ENCODE measurements around the gene KRTAP5-3.

Gene KRTAP5-3

GRCh38 chr11:1652771-1653540 lies 44.7 kb upstream of the KRTAP5-3 start:
- DNase-seq (ENCODE audit: low read depth) = no peak
- TF ChIP-seq CTCF (IDR thresholded peaks at IDR 0.05; ENCODE audit: low read depth, low read length, missing control alignments) = peak; percentile 94
- in situ Hi-C loops (cut with HindIII; ENCODE audit: low sequenced_read_pairs) = no loop called here

GRCh38 chr11:1652442-1652770 lies 44.1 kb upstream of the KRTAP5-3 start:
- in situ Hi-C loops (cut with HindIII; ENCODE audit: low sequenced_read_pairs) = no loop called here

More at GRCh38 chr11:1652771-1653540, 44.7 kb upstream of the KRTAP5-3 start:
- no peak overlapping the region for H3K4me3 ChIP-seq (ENCODE audit: low read depth, low read length)

GRCh38 chr11:1652026-1652425 lies 43.8 kb upstream of the KRTAP5-3 start:
- in situ Hi-C loops (cut with HindIII; ENCODE audit: low sequenced_read_pairs) = no loop called here
- no peak for DNase-seq (ENCODE audit: low read depth)
- no peak for TF ChIP-seq CTCF (IDR thresholded peaks at IDR 0.05; ENCODE audit: low read depth, low read length, missing control alignments)
- no peak overlapping the region for H3K4me3 ChIP-seq (ENCODE audit: low read depth, low read length)

More at GRCh38 chr11:1652442-1652770, 44.1 kb upstream of the KRTAP5-3 start:
- no peak overlapping the region for H3K4me3 ChIP-seq (ENCODE audit: low read depth, low read length)
- no peak for TF ChIP-seq CTCF (IDR thresholded peaks at IDR 0.05; ENCODE audit: low read depth, low read length, missing control alignments)
- DNase-seq (ENCODE audit: low read depth) = no peak

- TF ChIP-seq CTCF (IDR thresholded peaks at IDR 0.05; ENCODE audit: low read depth, low read length, missing control alignments) = no peak
- in situ Hi-C loops (cut with HindIII; ENCODE audit: low sequenced_read_pairs) = no loop called here
- DNase-seq (ENCODE audit: low read depth) = no peak
- no peak overlapping the region for H3K4me3 ChIP-seq (ENCODE audit: low read depth, low read length)
Measured at GRCh38 chr11:1651411-1651980, 43.2 kb upstream of the KRTAP5-3 start.

- in situ Hi-C loops (cut with HindIII; ENCODE audit: low sequenced_read_pairs) = no loop called here
- no peak for DNase-seq (ENCODE audit: low read depth)
- no peak for TF ChIP-seq CTCF (IDR thresholded peaks at IDR 0.05; ENCODE audit: low read depth, low read length, missing control alignments)
- H3K4me3 ChIP-seq (ENCODE audit: low read depth, low read length) = no peak overlapping the region
Measured at GRCh38 chr11:1650918-1651262, 42.6 kb upstream of the KRTAP5-3 start.

GRCh38 chr11:1650034-1650917 lies 42.0 kb upstream of the KRTAP5-3 start:
- DNase-seq (ENCODE audit: low read depth) = no peak
- no peak for TF ChIP-seq CTCF (IDR thresholded peaks at IDR 0.05; ENCODE audit: low read depth, low read length, missing control alignments)
- no peak overlapping the region for H3K4me3 ChIP-seq (ENCODE audit: low read depth, low read length)
- in situ Hi-C loops (cut with HindIII; ENCODE audit: low sequenced_read_pairs) = no loop called here

All from astrocyte of the cerebellum (primary cell).